Right ventricle myocardium inferior (tissue), 1 donor: ENCODE measurements around the gene TTLL6. TPM values are rescaled to one million over a fixed set of nuclear protein-coding genes. Genes with fewer than 3 reads are reported as not detected.
"Not testable (repeated sequence)": the region's sequence is repeated elsewhere in the genome, so short reads cannot be mapped to it uniquely, and the experiment has no call there.

Experiments used
- ATAC-seq: fragments of 200-7000 bp; cut with Tn5 transposase; one replicate; pipeline ENCODE4 v1.9.1; 2020; ENCODE audit warnings: mild to moderate bottlenecking, moderate library complexity
- DNase-seq: peaks from one replicate; pipeline ENCODE4 v3.0.0; 2021; ENCODE audit errors: missing footprints
- intact Hi-C: fragments of 100-400 bp; cut with DNase I; formaldehyde crosslinking; loops from one replicate; pipeline ENCODE4 v1.11.0; 2022
- microRNA-seq: library from miRNA; unstranded; fragments of <30 nt; microRNA quantifications from one replicate; pipeline ENCODE4 v1.2.0, GENCODE V29; 2020
- total RNA-seq: library from RNA; stranded (reverse); fragmentation: NEBNext Ultra II Directional; extraction: Animal tissue kit (Norgen Biotek cat#: 25700); gene quantifications from one replicate; pipeline ENCODE4 v1.2.1, GENCODE V29; 2021
- donor health status: DM: no; HTN: yes; CAD: no; lungs with severe emphysema.

TTLL6 gene
- total RNA-seq, 1 donor from 2014 or later = 0.08 TPM

GRCh38 chr17:48719642-48720265 is 97.3 kb downstream of the TTLL6 start:
- intact Hi-C loops = no loop called here
- no peak for ATAC-seq
- DNase-seq = no peak

- intact Hi-C loops = no loop called here
- no peak for DNase-seq
- ATAC-seq = no peak
These were observed 98.0 kb downstream of the TTLL6 start for GRCh38 chr17:48718761-48719641.

- intact Hi-C loops = no loop called here
- DNase-seq (no peak), ATAC-seq (no peak)
These were observed 98.7 kb downstream of the TTLL6 start for GRCh38 chr17:48718227-48718760.

GRCh38 chr17:48717367-48718226 is 99.4 kb downstream of the TTLL6 start:
- intact Hi-C loops = no loop called here
- ATAC-seq = no peak
- DNase-seq = no peak

- intact Hi-C loops, ATAC-seq, DNase-seq: not testable (repeated sequence)
These were observed 100.5 kb downstream of the TTLL6 start for GRCh38 chr17:48716549-48716948.

GRCh38 chr17:48715496-48716399 is 101.3 kb downstream of the TTLL6 start:
- DNase-seq (no peak), ATAC-seq (no peak)
- intact Hi-C loops = no loop called here

Small RNAs within 50 kb of the gene (microRNA-seq; reads per million reads assigned to microRNA genes)
- gene MIR3185 = not detected

Other genes starting within 250 kb of the TTLL6 start
- 0.38 TPM for gene HOXB4, start 238.9 kb downstream of the TTLL6 start, total RNA-seq
- 1.2 TPM for gene HOXB3, start 227.0 kb downstream of the TTLL6 start, total RNA-seq
- gene HOXB5, start 223.4 kb downstream of the TTLL6 start, total RNA-seq = not detected
- 0.57 TPM for gene HOXB6, start 212.2 kb downstream of the TTLL6 start, total RNA-seq
- 0.41 TPM for gene HOXB7, start 206.2 kb downstream of the TTLL6 start, total RNA-seq
- not detected for gene HOXB8, start 201.9 kb downstream of the TTLL6 start, total RNA-seq
- gene HOXB9, start 190.9 kb downstream of the TTLL6 start, total RNA-seq = not detected
- gene PRAC1, start 94.7 kb downstream of the TTLL6 start, total RNA-seq = not detected
- not detected for gene PRAC2, start 94.0 kb downstream of the TTLL6 start, total RNA-seq
- not detected for gene HOXB13, start 88.5 kb downstream of the TTLL6 start, total RNA-seq
- 321 TPM for gene CALCOCO2, start 13.8 kb upstream of the TTLL6 start, total RNA-seq
- 504 TPM for gene ATP5MC1, start 75.6 kb upstream of the TTLL6 start, total RNA-seq
- 37.4 TPM for gene UBE2Z, start 91.2 kb upstream of the TTLL6 start, total RNA-seq
- gene SNF8, start 127.6 kb upstream of the TTLL6 start, total RNA-seq = 104 TPM
- not detected for gene GIP, start 151.4 kb upstream of the TTLL6 start, total RNA-seq
- not detected for gene IGF2BP1, start 180.2 kb upstream of the TTLL6 start, total RNA-seq